Non-pigmented ciliary epithelial cell (primary cell): ENCODE measurements around the gene NCL.
"Not testable (repeated sequence)": the region's sequence is repeated elsewhere in the genome, so short reads cannot be mapped to it uniquely, and the experiment has no call there.

Source experiments
- DNase-seq: peaks from one replicate; pipeline ENCODE4 v3.0.0-alpha.2; 2010; ENCODE audit warnings: low read depth

The NCL gene

GRCh38 chr2:231467613-231468530 lies 3.6 kb upstream of the NCL start:
- no peak for DNase-seq

- DNase-seq, result no peak
These were observed 2.8 kb upstream of the NCL start for GRCh38 chr2:231467016-231467545.

- DNase-seq, result no peak
These were observed 574 bp upstream of the NCL start for GRCh38 chr2:231464576-231465540.

- no peak for DNase-seq
These were observed 1.4 kb downstream of the NCL start for GRCh38 chr2:231462729-231463465.

GRCh38 chr2:231461516-231461971 lies 2.7 kb downstream of the NCL start:
- DNase-seq, result no peak

GRCh38 chr2:231460841-231461240 lies 3.4 kb downstream of the NCL start:
- not testable (repeated sequence) for DNase-seq

GRCh38 chr2:231460073-231460835 lies 4.0 kb downstream of the NCL start:
- no peak for DNase-seq

- no peak for DNase-seq
These were observed 5.9 kb downstream of the NCL start for GRCh38 chr2:231458368-231458767.

- DNase-seq, result no peak
These were observed 7.2 kb downstream of the NCL start for GRCh38 chr2:231457101-231457500.

- no peak for DNase-seq
These were observed 7.8 kb downstream of the NCL start for GRCh38 chr2:231456295-231457004.

- DNase-seq, result no peak
These were observed 8.4 kb downstream of the NCL start for GRCh38 chr2:231455890-231456289.

GRCh38 chr2:231455222-231455621 lies 9.1 kb downstream of the NCL start:
- DNase-seq, result no peak

- no peak for DNase-seq
These were observed 9.9 kb downstream of the NCL start for GRCh38 chr2:231454361-231454791.

- no peak for DNase-seq
These were observed 11.3 kb downstream of the NCL start for GRCh38 chr2:231452799-231453508.

- DNase-seq, result no peak
These were observed 13.7 kb downstream of the NCL start for GRCh38 chr2:231450548-231450989.

- no peak for DNase-seq
These were observed 14.7 kb downstream of the NCL start for GRCh38 chr2:231449503-231450054.

- no peak for DNase-seq
These were observed 27.3 kb downstream of the NCL start for GRCh38 chr2:231436957-231437356.

- no peak for DNase-seq
These were observed 30.3 kb downstream of the NCL start for GRCh38 chr2:231433990-231434389.

GRCh38 chr2:231431606-231432005 lies 32.7 kb downstream of the NCL start:
- no peak for DNase-seq
